Activated CD4-positive, alpha-beta T cell treated with anti-CD3 and anti-CD28 coated beads, Interleukin-2, Interleukin-6, amounts not matched to agents 100 ng/mL and 50 ng/mL, durations not matched to agents 16 hours and 8 hours (primary cell): Measurements from ENCODE around the gene DZIP1.
A peak's percentile ranks its signal among the peaks of the same experiment; 100 is the strongest.
"Not testable (repeated sequence)": the region's sequence is repeated elsewhere in the genome, so short reads cannot be mapped to it uniquely, and the experiment has no call there.

ENCODE experiments used
- DNase-seq: peaks from one replicate; pipeline ENCODE4 v3.0.0-alpha.2; 2020

DZIP1 gene, protein sequence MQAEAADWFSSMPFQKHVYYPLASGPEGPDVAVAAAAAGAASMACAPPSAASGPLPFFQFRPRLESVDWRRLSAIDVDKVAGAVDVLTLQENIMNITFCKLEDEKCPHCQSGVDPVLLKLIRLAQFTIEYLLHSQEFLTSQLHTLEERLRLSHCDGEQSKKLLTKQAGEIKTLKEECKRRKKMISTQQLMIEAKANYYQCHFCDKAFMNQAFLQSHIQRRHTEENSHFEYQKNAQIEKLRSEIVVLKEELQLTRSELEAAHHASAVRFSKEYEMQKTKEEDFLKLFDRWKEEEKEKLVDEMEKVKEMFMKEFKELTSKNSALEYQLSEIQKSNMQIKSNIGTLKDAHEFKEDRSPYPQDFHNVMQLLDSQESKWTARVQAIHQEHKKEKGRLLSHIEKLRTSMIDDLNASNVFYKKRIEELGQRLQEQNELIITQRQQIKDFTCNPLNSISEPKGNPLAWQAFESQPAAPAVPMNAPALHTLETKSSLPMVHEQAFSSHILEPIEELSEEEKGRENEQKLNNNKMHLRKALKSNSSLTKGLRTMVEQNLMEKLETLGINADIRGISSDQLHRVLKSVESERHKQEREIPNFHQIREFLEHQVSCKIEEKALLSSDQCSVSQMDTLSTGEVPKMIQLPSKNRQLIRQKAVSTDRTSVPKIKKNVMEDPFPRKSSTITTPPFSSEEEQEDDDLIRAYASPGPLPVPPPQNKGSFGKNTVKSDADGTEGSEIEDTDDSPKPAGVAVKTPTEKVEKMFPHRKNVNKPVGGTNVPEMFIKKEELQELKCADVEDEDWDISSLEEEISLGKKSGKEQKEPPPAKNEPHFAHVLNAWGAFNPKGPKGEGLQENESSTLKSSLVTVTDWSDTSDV

DNA sequence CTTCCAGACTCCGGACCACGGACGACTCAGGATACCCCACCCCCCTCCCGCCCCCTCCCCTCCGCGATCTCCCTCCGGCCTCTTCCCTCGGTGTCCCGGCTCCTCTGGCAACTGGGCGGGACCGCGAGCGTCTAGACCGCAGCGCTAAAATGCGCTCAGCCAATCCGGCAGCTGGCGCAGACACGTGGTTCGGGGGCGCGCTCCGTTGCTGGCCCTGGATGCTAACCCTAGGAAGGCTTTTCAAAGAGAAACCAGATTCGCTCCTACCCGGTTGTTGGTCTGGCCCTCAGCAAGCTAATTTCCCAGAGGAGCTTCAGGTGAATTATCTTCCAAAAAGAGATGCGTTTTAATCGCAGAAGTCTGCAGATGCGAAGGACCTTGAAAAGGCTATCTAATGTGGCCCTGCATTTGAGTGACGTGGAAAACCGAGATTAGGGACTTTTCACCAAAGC is at the start of gene DZIP1:
TSS of gene DZIP1 (minus strand) at position 106 of the 452 bp plus-strand sequence. CDS start 2,677 bp downstream, outside the sequence.
- peak; percentile 61 for DNase-seq

DNA sequence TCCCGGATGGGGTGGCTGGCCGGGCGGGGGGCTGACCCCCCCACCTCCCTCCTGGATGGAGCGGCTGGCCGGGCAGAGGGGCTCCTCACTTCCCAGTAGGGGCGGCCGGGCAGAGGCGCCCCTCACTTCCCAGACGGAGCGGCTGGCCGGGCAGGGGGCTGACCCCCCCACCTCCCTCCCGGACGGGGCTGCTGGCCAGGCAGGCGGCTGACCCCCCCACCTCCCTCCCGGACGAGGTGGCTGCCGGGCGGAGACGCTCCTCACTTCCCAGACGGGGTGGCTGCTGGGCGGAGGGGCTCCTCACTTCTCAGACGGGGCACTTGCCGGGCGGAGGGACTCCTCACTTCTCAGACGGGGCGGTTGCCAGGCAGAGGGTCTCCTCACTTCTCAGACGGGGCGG is 46.5 kb upstream of the DZIP1 start:
- not testable (repeated sequence) for DNase-seq

DNA sequence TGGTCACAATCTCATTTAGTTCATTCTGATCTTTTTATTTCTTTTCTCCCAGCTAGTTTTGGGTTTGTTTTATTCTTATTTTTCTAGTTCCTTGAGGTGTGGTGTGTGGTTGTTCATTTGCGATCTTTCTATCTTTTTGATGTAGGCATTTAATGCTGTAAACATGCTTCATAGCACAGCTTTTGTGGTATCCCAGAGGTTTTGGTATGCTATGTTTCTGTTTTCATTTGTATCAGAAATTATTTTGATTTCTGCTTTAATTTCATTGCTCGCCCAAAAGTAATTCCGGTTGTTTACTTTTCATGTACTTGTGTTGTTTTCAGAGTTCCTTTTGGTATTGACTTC is 45.0 kb upstream of the DZIP1 start:
- no peak for DNase-seq

DNA sequence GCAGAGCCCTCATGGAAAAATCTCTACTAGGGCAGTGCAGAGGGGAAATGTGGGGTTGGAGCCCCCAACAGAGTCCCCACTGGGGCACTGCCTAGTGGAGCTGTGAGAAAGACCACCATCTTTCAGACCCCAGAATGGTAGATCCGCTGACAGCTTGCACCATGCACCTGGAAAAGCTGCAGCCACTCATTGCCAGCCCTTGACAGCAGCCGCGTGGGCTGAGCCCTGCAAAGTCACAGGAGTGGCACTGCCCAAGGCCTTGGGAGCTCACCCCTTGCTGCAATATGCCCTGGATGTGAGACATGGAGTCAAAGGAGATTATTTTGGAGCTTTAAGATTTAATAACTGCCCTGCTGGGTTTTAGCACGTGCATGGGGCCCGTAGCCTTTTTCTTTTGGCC is 40.5 kb upstream of the DZIP1 start:
- not testable (repeated sequence) for DNase-seq

DNA sequence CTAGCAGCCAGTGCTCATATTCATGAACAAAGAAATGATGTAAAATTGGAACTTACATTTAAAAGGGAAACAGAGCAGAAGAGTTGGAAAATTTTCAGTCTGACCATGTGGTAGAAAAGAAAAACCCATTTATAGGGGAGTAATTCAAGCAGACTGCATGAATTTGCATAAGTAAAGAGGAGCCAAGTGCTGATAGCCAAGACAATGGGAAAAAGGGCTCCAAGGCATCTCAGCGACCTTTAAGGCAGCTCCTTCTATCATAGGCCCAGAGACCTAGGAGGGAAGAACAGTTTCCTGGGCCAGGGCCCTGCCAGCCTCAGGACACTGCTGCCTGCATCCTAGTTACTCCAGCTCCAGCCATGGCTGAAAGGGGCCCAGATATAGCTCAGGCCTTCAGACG is 39.9 kb upstream of the DZIP1 start:
- no peak for DNase-seq

DNA sequence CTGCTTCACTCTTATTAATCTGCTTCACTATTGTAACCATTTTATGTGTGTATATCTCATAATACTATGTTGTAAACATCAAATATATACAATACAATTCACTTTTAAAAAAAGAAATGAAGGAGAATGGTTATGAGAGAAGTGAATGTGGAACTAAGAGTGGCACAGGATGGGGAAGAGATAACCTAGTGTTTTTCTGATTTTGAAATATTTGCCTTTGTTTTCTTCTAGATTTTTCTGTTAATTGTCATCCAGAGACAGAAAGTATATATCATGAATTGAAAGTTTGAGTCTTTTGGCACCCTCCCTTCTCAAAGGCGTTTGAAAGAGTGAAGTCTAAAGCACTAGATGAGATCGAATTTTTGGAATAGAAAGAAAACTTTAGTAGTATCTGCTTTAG is 35.2 kb upstream of the DZIP1 start:
- DNase-seq: no peak

DNA sequence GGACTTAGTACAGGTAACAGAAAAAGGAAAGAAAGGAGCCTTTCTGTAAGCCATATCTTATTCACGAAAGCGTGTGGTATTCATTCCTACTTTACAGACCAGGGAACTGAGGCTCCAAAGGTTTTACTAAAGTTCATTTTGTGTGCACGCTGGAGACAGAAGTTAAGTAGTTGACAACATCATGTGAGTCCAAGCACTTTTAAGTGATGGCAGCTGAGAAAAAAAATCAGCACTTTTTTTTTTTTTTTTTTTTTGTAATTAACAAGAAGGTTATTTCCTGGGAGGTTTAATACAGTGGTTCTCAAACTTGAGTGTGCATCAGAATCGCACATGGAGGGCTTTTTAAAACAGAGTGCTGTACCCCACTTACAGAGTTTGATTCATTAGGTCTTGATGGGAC is 34.5 kb upstream of the DZIP1 start:
- no peak for DNase-seq

DNA sequence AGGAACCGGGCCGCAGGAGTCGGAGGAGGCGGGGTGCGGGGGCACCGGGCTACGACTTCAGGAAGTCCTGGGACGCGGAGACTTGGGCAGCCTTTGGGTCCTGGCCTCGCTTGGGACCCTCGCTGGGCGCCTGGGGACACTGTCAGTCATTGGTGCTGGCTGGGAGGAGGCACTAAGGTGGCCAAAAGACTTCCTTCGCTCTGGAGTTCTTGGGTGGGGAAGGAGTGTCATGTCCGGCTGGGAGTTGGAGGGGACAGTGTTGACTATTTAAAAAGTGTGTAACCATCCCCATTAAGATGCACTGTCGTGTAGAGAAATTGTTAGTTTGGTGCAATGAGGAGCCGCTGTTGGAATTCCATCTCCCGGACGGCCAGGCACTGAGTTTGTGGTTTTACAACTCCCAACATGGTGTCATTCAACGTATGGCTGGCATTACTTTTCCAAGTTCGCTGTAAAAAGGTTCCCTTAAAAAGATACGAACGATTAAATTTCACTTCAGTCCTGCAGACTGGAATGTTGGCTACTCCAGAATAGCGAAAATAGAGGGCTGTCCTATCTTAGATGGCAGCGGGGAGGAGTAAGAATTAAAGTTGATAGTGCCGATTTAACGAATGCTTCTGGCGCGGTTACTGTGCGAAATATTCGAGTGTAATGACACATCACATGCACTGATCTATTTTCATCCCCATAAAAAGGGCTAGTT is 33.2 kb upstream of the DZIP1 start:
- DNase-seq: peak; percentile 14

DNA sequence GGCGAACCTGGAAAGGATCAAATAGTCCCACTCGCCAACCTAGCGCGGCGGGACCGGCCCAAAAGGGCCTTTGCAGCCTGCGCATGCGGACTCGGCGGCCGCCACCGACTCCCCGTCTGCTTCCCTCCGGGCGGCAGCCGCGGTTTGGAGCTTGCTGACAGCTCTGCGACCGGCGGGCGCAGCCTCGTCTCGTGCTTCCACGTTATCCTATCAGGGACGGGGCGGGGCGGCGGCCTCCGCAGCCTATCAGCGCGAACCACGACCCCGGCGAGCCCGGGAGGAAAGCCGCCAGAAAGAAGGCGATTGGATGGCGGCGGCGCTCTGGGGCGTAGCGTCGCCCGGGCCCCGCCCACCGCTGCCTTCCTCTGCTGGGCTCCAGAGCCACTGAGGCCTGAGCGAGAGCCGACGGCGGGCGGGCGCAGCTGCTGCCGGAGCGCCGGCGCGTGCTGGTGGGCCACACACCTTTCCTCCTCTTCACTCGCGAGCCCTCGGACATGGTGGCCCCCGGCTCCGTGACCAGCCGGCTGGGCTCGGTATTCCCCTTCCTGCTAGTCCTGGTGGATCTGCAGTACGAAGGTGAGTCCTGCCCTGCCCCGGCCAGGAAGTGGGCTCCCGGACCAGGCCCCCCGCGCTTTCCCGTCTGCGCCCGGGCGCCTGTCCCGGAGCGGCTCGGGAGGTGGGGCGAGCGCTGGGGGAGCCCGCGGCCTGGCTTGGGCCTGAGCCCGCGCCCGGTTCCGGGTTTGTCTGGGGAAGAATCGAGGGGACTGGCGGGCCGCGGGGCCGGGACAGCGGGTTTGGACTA is 32.5 kb upstream of the DZIP1 start, which contains the start of gene DNAJC3:
TSS of gene DNAJC3 (plus strand) at position 378 of the 802 bp plus-strand sequence. CDS start at position 495, 117 bp downstream.
- peak; percentile 99 for DNase-seq

DNA sequence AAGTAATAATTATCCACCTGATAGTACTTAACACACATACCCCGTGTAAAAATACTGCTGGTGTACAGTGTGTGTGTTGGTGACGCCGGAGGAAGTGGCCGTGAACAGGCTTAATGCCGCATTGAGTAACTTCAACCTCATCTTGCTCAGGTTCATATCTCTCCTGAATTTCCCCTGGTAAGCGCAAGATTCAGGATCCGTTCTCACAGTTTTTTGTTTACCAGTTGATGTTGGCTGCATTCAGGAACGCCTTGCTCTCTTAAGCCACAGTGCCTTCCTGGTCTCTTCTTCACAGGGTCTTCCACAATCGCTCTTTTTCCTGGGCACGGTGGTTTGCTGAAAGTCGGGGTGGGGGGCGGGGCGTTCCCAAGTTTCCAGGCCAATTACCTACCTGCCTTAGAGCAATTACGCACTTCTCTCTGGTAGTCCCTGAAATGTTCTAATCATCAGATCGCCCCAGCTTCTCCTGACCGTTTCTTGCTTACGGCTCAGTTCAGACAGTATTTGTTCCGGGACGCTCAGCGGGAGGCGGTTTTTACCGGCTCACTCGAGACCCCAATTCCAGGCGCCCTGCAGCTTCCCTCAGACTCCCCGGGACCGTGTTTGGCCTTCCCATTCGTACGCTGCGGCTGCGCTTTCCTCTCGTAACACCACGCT is 31.7 kb upstream of the DZIP1 start:
- DNase-seq: peak; percentile 35

DNA sequence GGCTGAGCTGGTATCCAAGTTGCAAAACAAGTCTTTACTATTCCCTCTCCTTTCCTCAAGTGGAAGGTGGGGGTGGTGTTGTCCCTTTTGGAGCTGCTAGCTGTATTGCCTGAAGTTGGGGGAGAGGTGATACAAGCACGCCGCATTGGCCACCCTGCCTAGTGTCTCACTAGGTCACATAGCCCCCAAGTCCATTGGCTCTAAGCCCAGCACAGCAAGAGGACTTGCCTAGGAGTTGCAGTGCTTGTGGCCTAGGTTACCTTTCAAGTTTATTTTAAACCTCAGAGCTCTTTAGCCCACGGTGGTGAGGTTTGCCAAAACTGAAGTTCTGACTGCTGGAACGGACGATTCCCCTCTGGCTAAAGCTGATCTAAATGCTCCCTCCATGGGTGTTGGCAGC is 27.1 kb upstream of the DZIP1 start:
- no peak for DNase-seq

DNA sequence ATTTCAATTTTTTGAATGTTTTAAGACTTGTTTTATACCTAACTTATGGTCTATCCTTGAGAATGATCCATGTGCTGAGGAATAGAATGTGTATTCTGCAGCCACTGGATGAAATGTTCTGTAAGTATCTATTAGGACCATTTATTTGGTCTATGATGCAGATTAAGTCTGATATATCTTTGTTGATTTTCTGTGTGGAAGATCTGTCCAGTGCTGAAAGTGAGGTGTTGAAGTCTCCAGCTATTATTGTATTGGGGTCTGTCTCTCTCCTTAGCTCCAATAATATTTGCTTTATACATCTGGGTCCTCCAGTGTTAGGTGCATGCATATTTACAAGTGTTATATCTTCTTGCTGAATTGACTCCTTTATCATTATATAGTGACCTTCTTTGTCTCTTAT is 22.7 kb upstream of the DZIP1 start:
- DNase-seq: not testable (repeated sequence)

DNA sequence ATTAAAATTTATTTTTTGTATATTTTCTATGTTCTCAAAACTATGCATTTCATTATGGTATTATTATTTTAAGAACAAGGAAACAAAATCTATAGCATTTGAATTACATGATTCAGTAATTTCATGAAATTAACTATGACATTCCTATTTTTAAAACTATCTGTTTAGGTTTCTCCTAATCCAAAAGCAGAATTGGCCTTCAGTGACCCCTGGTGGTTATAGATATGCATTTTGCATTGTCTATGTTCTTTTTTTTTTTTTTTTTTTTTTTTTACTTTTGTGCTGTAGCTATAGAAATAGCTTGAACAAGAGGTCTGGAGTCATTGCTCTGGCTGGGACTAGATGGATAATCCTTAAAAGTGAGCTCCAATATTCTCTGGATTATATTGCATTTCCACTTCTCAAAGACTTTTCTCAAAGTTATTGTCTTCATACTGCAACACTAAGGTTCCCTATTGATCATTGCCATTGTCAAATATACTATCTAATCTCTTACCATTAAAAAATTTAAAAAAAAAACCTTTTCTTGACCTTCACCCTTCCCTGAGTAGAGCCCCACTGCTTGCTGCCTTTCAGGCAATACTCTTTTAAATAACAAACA is 16.6 kb upstream of the DZIP1 start:
- peak; percentile 44 for DNase-seq

DNA sequence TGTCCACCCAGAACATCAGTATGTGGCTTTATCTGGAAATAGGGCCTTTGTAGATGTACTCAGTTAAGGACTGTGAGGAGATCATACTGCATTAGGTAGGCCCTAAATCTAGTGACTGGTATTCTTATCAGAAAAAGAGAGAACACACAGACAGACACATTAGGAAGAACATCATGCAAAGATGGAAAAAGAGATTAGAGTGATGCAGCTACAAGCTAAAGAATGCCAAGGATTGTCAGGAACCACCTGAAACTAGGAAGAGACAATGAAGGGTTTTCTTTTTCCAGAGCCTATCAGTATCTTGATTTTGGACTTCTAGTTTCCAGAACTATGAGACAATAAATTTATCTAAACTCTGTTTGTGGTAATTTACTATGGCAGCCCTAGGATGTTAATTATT is 15.0 kb upstream of the DZIP1 start:
- no peak for DNase-seq

DNA sequence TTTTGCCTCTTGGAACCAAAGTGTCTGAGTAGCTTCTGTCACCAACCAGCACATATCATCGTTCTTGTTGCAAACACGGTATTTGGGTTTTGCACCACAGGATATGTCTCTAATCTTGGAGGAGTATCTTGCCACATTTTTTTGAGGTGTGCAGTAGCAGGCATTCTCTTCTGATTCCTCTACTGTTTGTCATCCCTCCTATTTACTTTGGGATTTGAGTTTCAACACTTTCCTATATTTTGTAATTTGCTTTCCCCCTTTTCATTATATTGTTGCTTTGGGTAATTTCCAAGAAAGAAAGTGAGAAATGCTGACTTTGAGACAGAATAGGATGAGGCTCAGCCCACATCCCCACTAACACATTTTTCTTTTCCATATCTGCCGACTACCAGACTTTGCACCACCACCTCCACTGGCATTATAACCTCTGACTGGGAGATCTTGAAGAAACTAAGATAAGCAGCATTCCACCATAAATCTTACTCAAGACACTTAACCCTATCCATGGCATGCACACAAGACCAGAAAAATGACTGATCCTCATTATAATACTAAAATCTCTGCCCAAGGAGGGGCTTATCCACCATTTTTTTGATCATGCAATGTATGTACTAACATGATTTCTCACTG is 12.0 kb upstream of the DZIP1 start:
- DNase-seq: no peak

DNA sequence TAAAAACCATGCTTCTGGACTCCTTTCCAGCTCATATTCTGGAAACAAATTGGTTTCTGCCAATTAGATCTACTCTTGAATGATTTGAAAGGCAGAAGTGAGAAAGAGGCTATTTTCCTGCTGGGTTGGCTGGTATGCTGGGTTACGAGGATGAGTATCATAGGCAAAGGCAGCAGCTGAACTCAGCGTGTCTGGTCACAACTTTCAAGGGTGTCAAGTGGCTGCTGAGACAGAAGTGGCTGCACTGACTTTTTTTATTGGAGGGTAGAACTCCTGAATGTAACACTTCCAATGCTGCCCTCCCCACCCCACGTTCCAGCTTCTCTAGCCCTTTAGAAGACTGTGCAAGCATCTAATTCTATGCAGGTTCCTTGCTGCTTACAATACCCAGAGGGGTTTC is 8.3 kb upstream of the DZIP1 start:
- no peak for DNase-seq

DNA sequence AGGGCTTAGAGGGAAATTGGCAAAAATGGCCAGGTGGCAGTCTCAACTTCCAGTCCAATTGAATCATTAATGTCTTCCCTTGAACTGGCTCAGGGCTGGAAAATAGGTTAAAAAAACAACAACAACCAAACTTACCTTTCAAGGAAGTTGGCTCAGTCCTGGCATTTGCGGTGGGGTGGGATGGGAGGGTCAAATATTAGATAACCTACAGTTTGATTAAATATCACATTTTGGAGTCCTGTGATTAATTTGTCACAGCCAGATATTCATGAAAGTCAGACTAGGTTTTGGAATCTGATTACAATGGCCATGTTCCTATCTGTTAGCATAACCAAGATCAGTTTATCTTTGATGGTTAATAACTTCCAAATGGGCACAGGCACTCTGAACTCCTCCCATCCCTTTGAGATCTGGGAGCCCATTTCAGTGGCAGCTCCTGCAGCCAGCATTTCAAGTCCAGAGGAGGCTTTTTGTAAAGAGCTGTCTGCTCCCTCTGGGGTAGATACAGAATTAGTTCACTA is 7.8 kb upstream of the DZIP1 start:
- no peak for DNase-seq

DNA sequence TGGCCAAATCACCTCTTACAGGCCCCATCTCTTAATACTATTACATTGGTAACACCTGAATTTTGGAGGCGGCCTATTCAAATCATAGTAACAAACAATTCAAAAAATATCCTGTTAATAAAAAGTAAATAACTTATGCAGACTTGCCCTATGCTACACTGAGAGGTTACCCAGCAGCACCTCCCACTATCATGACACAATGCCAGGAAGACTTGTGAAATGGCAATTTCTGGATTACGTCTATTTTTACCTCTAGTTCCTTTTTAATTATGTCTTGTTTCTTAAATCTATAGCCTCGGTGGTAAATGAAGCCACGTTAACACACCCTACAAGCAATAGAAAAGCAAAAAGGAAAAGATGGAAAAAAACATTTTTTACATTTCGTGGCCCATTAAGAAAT is 6.2 kb upstream of the DZIP1 start:
- no peak for DNase-seq

DNA sequence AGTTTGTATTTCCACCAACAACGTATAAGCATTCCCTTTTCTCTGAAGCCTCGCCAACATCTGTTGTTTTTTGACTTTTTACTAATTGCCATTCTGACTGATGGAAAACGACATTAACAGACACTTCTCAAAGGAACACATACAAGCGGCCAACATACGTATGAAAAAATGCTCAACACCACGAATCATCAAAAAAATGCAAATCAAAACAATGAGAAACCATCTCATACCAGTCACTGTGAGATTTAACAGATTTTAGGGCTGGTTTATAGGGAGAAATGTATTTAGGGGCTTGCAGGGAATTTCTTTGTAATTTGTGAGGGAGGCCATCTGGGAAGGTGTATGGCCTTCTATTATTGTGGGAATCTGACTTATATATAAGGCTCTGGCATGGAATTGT is 2.8 kb upstream of the DZIP1 start:
- no peak for DNase-seq

DNA sequence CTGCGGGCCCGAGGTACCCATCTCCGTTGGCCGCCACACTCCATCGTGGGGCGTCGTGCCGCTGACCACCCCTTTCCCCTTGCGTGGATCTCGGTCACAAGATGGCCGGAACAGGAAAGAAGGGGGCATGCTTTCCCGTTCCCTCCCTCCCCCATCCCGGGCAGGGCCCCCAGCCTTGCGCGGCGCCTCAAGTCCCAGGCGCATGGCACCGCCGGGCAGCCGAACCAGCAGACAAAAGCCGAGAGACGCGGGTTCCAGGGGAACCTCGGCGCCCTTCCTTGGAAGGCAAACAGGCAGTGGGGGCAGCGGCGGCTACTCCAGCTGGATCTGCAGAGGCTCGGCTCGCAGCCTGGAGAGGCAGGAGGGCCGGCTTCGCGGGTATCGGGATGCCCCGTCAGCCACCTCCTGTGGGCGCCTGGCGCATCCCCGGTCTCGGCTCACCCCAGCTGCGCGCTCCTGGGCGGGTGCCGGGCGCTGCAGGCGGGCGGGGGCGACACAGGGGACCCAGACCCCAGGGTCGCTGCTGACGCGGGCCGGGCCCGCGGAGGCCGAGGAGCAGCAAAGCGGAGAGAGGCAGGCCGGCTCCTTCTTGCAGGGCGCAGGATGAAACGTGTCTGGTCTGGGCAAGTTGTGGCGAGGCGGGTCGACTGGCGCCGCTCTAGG is 439 bp downstream of the DZIP1 start:
- DNase-seq: no peak
